ENCODE data around the gene KCND3.

DNA sequence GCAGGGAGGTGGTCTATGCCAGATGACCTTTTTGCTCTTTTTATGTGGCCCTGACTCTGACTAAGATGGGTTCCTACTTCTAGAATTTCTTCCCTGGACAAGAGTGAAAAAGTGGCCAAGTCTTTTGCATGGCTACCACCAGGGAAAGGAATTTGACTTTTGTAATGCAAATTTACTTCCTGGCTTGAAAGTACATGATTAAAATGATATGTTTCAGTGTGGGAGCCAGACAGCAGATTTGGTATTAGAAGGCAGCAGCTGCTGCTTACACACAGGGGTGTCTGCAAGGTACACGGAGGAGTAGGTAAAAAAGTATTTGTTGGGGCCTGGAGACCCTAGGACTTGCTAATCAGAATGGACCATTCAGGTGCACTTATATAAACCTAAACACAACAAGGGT lies 78.4 kb downstream of the KCND3 start:
- TF ChIP-seq EZH2phosphoT487 (IDR thresholded peaks at IDR 0.05) (no peak), EZH2 (IDR thresholded peaks at IDR 0.05) (no peak)
- TF ChIP-seq, protein P1, sequence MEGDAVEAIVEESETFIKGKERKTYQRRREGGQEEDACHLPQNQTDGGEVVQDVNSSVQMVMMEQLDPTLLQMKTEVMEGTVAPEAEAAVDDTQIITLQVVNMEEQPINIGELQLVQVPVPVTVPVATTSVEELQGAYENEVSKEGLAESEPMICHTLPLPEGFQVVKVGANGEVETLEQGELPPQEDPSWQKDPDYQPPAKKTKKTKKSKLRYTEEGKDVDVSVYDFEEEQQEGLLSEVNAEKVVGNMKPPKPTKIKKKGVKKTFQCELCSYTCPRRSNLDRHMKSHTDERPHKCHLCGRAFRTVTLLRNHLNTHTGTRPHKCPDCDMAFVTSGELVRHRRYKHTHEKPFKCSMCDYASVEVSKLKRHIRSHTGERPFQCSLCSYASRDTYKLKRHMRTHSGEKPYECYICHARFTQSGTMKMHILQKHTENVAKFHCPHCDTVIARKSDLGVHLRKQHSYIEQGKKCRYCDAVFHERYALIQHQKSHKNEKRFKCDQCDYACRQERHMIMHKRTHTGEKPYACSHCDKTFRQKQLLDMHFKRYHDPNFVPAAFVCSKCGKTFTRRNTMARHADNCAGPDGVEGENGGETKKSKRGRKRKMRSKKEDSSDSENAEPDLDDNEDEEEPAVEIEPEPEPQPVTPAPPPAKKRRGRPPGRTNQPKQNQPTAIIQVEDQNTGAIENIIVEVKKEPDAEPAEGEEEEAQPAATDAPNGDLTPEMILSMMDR (IDR thresholded peaks at IDR 0.05) = no peak

All from neural progenitor cell (in vitro differentiated cells).